Measurements from ENCODE around the gene ATP6V0C.
A peak's percentile ranks its signal among the peaks of the same experiment; 100 is the strongest.

- TF ChIP-seq, protein P1, sequence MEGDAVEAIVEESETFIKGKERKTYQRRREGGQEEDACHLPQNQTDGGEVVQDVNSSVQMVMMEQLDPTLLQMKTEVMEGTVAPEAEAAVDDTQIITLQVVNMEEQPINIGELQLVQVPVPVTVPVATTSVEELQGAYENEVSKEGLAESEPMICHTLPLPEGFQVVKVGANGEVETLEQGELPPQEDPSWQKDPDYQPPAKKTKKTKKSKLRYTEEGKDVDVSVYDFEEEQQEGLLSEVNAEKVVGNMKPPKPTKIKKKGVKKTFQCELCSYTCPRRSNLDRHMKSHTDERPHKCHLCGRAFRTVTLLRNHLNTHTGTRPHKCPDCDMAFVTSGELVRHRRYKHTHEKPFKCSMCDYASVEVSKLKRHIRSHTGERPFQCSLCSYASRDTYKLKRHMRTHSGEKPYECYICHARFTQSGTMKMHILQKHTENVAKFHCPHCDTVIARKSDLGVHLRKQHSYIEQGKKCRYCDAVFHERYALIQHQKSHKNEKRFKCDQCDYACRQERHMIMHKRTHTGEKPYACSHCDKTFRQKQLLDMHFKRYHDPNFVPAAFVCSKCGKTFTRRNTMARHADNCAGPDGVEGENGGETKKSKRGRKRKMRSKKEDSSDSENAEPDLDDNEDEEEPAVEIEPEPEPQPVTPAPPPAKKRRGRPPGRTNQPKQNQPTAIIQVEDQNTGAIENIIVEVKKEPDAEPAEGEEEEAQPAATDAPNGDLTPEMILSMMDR (IDR thresholded peaks at IDR 0.05; ENCODE audit: low read length): peak; percentile 42
- TF ChIP-seq EZH2 (IDR thresholded peaks at IDR 0.05; ENCODE audit: borderline replicate concordance, low read length): no peak
Measured at GRCh38 chr16:2465653-2466415, 47.9 kb upstream of the ATP6V0C start.

Measured in OCI-LY1 (cell line).